Measurements from ENCODE around the gene SCN7A.

- no peak for TF ChIP-seq SIN3A (IDR thresholded peaks at IDR 0.05; ENCODE audit: borderline replicate concordance, insufficient read depth, low read length)
- TF ChIP-seq TAF1 (IDR thresholded peaks at IDR 0.05; ENCODE audit: borderline replicate concordance, insufficient read depth, low read length): no peak
- TF ChIP-seq POLR2AphosphoS5 (IDR thresholded peaks at IDR 0.05; ENCODE audit: low read depth, low read length): no peak
- TF ChIP-seq, protein P1, sequence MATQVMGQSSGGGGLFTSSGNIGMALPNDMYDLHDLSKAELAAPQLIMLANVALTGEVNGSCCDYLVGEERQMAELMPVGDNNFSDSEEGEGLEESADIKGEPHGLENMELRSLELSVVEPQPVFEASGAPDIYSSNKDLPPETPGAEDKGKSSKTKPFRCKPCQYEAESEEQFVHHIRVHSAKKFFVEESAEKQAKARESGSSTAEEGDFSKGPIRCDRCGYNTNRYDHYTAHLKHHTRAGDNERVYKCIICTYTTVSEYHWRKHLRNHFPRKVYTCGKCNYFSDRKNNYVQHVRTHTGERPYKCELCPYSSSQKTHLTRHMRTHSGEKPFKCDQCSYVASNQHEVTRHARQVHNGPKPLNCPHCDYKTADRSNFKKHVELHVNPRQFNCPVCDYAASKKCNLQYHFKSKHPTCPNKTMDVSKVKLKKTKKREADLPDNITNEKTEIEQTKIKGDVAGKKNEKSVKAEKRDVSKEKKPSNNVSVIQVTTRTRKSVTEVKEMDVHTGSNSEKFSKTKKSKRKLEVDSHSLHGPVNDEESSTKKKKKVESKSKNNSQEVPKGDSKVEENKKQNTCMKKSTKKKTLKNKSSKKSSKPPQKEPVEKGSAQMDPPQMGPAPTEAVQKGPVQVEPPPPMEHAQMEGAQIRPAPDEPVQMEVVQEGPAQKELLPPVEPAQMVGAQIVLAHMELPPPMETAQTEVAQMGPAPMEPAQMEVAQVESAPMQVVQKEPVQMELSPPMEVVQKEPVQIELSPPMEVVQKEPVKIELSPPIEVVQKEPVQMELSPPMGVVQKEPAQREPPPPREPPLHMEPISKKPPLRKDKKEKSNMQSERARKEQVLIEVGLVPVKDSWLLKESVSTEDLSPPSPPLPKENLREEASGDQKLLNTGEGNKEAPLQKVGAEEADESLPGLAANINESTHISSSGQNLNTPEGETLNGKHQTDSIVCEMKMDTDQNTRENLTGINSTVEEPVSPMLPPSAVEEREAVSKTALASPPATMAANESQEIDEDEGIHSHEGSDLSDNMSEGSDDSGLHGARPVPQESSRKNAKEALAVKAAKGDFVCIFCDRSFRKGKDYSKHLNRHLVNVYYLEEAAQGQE (IDR thresholded peaks at IDR 0.05; ENCODE audit: insufficient read depth in 1 of 2, low read depth in 2 of 2, low read length in 2 of 2): no peak
- TF ChIP-seq FOXP2 (optimal IDR thresholded peaks at IDR 0.05; ENCODE audit: borderline replicate concordance, extremely low read depth, extremely low read length, insufficient read depth): no peak
Observed at GRCh38 chr2:166449439-166449838, 44.6 kb downstream of the SCN7A start.

All from PFSK-1 (cell line).